RPMI7951 (cell line): ENCODE data around the gene C18orf32. TPM values are rescaled to one million over a fixed set of nuclear protein-coding genes. Genes with fewer than 3 reads are reported as not detected.
"Not testable (repeated sequence)": the region's sequence is repeated elsewhere in the genome, so short reads cannot be mapped to it uniquely, and the experiment has no call there.

Experiments
- DNase-seq: peaks from one replicate; pipeline ENCODE4 v3.0.0-alpha.2; 2012; ENCODE audit warnings: low read depth
- total RNA-seq: library from RNA; depleted of rRNA; stranded (reverse); fragments of >200 nt; shearing (Covaris generic); gene quantifications from 2 replicates; pipeline ENCODE4 v1.2.3, GENCODE V29; 2014

The C18orf32 gene
- total RNA-seq, 1 experiment from 2014 or later, result 27.9 TPM

DNA sequence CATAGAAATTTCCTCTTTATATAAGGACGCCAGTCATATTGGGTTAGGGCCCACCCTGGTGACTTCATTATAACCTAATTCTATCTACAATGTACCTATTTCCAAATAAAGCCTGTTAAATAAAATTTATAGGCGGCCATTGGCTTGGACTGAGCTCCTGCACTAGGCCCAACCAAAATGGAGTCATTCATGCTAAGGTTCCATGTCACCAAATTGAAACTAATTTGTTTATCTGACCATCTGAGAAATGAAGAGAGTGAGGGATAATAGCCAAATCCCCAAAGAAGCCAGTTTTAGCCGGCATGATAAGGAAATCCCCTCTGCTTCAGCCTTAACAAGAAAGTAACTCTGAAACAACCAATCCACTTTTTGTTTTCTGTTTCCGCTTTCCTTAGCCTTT lies 19.4 kb downstream of the C18orf32 start:
- DNase-seq, result no peak

GRCh38 chr18:49467019-49467563 lies 19.9 kb downstream of the C18orf32 start:
- no peak for DNase-seq

- peak; percentile 20 for DNase-seq
Measured at GRCh38 chr18:49464718-49465598, 22.1 kb downstream of the C18orf32 start.

DNA sequence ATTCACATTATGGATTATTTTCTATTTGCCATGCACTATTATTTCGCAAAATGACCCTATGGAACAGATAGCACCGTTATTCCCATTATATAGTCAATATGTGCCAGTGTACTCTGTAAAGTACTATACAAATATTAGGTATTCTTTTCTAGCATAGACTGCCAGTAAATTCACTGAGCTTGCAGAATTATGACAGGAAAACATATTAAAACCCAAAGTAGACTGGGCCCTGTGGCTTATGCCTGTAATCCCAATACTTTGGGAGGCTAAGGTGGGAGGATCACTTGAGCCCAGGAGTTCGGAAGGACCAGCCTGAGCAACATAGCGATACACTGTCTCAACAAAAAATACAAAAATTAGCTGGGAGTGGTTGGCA lies 25.4 kb downstream of the C18orf32 start:
- DNase-seq, result no peak

DNA sequence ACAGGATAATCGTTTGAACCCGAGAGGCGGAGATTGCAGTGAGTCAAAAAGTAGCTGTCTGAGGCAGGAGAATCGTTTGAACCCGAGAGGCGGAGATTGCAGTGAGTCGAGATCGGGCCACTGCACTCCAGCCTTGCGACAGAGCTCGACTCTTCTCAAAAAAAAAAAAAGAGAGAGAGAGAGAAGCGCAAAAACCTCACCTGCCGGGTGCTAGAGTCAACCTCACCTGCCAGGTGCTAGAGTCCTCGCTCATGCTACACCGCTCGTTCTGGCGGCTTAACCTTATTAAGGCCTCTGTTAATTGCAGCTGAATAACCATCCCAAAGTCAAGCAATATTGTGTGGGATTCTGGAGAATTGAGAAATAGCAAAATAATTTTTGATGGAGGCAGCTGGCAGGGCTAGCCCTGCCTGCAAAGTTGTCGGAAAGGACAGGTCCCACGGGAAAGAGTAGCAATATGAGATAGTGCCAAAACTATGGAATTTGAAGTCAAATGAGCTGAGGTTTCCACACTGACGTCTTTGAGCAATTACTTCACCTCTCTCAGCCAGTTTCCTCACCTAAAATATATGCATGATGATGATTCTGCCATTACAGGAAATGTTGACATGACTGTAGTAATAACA lies 25.9 kb downstream of the C18orf32 start:
- no peak for DNase-seq

DNA sequence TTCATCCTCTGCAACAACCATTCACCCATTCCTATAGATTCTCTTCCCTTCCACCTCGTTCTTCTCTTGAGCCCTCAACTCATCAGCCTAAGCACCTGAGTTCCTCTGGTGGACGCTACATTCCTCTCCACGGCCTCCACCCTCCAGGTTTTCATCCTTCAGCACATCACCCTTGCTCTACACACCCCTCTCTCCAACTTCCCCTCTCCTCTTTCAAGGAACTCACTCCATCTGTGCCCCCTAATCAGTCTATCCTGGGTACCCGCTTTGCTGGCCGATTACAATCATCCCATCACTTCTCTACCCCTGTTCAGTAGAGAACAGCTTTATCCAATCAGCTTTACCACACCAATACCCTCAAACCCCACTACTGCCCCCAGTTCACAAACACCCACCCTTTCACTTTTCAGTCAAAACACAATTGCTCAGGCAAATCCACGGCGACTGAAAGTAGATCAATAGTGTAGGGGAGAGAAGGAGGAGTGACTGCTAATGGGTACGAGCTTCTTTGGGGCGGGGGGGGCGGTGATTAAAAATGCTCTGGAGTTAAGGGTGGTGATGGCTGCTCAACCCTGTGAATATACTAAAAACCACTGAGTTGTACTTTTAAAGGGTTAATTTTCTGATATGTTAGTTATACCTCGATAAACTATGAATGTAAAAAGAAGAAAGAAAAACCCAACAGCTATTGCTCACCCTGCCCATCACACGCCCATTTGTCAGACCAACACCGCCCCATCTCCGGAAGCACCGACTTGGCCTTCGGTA lies 27.4 kb downstream of the C18orf32 start:
- peak; percentile 22 for DNase-seq

DNA sequence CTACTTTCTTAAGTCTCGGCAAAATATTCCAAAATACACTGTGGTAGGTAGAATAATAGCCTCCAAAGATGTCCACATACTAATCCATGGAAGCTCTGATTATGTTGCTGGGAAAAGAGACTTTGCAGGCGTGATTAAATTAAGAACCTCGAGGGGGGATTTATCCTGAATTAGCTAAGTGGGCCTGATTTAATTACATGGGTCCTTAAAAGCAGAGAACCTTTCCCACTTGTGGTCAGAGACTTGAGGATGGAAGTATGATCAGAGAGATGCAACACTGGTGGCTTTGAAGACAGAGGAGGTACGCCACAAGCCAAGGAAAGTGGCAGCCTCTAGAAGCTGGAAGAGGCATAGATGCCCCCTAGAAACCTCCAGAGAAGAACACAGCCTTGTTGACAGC lies 29.4 kb downstream of the C18orf32 start:
- no peak for DNase-seq

- no peak for DNase-seq
Measured at GRCh38 chr18:49456794-49457193, 30.2 kb downstream of the C18orf32 start.

DNA sequence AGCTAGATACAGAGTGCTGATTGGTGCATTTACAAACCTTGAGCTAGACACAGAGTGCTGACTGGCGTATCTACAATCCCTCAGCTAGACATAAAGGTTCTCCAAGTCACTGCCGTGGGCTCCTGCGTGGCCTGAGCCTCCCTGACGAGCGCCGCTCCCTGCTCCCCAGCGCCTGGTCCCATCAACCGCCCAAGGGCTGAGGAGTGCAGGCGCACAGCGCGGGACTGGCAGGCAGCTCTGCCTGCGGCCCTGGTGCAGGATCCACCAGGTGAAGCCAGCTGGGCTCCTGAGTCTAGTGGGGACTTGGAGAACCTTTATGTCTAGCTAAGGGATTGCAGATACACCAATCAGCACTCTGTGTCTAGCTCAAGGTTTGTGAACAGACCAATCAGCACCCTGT lies 34.5 kb downstream of the C18orf32 start:
- DNase-seq, result not testable (repeated sequence)

DNA sequence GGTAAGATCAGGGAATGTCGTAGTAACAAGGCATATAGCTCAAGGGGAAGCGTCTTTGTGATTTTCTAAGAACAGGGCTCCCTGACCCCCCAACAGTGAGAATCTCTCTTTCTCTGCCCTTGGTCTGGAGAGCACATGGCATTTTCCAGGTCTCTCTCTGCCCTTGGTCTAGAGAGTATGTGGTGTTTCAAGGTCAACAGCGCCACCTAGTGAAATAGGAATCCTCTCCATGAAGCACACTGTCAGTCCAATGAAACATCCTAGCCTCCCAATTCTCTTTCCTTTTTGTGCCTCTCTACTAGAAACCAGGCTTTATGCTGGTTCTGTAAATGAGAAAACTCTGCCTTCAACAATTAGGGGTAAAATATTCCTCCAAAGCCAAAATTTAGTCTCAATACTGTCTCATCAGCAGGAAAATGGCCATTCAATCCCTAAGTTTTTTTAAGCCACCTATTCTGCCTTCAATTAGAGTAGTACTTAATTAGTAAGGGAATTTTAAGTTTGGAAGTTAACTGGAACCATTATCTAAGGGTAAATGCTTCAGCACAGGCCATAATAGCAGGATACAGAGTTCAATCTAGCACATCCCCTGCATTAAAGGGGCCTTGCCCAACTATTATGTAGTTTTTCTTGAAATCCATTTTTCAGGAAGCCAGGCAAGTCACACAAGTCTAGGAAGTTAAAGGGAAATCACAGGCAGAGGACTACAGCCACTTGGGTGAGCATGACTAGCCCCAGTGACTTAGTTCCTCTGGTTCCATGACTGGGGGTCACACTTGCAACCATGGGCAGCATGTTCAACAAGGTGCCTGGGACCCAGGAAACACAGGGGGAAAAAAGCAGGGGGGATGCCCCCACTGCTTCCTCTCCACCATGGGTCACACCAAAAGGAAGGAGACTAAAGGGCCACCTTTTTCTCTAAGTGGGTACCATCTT lies 39.0 kb downstream of the C18orf32 start:
- peak; percentile 68 for DNase-seq

GRCh38 chr18:49446481-49446880 lies 40.6 kb downstream of the C18orf32 start:
- no peak for DNase-seq

DNA sequence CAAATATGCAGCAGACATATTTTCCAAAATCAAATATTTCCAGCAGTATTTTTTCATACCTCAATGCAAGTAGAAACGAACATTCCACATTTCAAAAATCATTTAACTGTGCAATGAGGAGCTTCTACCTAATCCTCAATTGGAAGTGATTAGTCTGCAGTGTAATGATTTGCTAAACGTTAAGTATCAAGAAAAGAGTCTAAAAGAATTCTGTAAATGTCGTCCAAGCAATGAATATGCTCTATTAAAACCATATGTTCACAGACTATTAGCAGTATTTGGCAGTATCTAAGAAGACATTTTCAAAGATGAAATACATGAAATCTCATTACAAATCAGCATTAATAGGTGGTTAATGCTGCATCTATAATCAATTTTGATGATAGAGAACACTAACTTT lies 42.5 kb downstream of the C18orf32 start:
- DNase-seq, result no peak

- no peak for DNase-seq
Measured at GRCh38 chr18:49443837-49444236, 43.2 kb downstream of the C18orf32 start.

DNA sequence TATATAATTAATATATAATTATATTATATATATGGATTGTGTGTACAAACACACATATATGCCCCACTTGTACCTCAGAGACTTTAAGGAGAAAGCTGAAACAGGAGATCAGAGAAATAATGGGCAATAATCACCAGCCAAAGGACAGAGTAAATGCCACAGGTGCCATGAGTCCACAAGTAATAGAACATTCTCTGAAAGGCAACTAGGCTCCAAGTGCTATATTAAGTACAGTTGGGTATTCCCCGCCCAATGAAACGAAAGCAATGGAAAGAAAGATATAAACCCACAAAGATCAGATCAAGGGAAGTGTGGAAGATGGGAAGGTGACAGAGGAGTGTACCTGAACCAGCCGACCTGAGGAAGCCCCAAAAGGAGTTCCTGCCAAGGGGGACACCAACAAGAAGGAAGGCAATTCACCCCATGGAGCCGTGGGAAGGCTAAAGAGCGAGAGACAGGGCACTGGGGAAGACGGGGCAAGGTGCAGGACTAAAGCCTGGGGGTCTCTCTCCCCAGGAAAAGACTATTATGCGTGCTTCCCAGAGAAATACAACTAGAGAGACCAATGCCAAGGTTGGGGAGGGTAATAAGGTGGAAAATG lies 45.6 kb downstream of the C18orf32 start:
- no peak for DNase-seq

DNA sequence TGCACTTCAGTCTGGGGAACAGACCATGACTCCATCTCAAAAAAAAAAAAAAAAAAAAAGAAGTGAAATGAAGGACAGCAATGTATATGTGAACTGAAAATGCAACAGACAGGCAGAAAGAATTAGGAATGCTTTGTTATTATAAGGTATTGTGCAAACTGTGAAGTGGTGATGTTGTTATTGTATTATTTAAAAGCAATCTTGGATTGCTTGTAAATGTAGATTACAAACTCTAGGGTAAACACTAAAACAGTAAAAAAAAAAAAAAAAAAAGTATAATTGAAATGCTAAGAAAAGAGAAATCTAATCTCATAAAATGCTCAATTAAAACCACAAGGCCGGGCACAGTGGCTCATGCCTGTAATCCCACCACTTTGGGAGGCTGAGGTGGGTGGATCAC lies 51.9 kb downstream of the C18orf32 start:
- DNase-seq, result no peak

- no peak for DNase-seq
Measured at GRCh38 chr18:49432602-49433001, 54.4 kb downstream of the C18orf32 start.

DNA sequence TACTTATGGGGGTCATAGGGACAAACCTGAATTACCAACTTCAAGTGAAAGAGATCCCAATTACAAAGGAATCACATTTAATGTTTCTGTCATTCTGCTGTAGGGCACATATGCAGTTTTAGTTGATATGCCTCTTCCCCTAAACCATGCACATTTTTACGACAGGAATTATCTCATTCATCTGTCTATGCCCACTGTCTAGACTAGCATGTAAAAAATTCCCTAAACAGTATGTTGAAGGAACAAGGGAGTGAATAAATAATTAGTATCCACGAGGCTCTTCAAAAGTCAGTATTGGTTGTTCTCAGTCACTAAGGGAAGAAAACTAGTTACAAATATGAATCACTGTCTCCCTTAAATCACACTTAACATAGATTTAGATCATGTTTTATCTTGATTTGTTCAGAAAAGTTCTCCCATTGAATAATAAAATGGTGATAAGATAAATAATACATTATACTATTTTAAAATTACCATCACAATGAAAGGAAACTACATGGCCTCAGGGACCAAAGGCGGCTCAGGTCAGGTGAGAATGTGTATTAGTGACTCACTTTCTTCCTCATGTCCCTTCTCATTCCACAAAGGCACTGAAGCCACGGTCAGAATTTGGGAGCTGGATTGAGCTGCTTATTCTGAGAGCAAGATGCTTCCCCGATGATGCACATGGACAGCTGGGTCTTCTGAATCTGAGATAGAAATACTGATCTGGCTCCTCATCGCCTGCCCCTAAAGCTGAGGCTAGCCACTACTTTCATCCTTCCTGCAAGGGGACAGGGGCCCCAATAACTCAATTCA lies 55.7 kb downstream of the C18orf32 start:
- DNase-seq, result peak; percentile 26
